ENCODE measurements around the gene NFX1. TPM values are rescaled to one million over a fixed set of nuclear protein-coding genes. Genes with fewer than 3 reads are reported as not detected.
A peak's percentile ranks its signal among the peaks of the same experiment; 100 is the strongest.

Gene NFX1
- total RNA-seq (18.5 and 21.8 TPM in 2 replicates), polyA plus RNA-seq (19.5 and 22.4 TPM in 2 replicates)

DNA sequence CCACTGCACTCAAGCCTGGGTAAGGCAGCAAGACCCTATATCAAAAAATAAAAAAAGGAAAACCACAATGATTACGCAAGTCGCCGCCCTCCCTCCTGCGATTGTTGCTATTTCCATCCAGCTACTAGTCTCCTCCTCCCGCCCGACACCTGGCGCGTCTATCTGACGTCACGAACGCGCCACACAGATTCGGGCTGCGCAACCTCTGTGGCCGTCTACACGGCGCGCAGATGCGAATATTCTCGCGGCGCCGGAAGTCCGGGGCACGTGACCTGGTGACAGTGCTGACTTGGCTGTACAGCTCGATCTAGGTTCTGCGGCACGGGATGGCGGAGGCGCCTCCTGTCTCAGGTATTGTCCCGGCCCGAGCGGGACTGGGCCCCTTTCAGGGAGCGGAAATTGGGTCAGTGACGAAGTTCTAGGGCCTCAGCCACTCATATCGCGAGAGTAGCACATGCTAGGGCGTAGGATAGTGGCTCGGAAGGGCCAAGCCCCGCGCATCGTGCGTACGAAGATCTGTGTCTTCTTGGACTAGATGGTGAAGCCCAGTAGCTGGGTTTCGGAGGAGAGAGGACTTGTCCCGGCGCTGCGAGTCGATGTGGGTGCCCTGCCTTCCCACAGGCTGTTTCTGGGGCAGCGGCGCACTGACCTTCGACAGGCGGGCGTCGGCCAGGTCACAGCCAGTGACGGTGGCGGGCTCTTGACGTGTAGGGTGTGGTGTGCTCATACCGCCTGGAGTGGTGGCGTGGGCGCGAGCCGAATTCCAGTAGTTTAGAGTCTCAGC is at the start of gene NFX1:
TSS of gene NFX1 (plus strand) at position 270 of the 784 bp plus-strand sequence. CDS start at position 327, 57 bp downstream.
- under 1% methylated on average over 63 of the region's 63 CpGs for WGBS (ENCODE audit: low lambda C conversion rate, missing lambda C conversion rate)
- peak; percentile 99 for DNase-seq (ENCODE audit: low spot score)
- TF ChIP-seq, protein P1, sequence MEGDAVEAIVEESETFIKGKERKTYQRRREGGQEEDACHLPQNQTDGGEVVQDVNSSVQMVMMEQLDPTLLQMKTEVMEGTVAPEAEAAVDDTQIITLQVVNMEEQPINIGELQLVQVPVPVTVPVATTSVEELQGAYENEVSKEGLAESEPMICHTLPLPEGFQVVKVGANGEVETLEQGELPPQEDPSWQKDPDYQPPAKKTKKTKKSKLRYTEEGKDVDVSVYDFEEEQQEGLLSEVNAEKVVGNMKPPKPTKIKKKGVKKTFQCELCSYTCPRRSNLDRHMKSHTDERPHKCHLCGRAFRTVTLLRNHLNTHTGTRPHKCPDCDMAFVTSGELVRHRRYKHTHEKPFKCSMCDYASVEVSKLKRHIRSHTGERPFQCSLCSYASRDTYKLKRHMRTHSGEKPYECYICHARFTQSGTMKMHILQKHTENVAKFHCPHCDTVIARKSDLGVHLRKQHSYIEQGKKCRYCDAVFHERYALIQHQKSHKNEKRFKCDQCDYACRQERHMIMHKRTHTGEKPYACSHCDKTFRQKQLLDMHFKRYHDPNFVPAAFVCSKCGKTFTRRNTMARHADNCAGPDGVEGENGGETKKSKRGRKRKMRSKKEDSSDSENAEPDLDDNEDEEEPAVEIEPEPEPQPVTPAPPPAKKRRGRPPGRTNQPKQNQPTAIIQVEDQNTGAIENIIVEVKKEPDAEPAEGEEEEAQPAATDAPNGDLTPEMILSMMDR (IDR thresholded peaks at IDR 0.05; ENCODE audit: poor library complexity) = no peak
- no peak for TF ChIP-seq EZH2phosphoT487 (IDR thresholded peaks at IDR 0.05; ENCODE audit: low read depth, severe bottlenecking, unreplicated experiment)
- Histone ChIP-seq H3K36me3 (replicated peaks; ENCODE audit: insufficient read depth, low read depth) (no peaks in the 10 kb centered on the region), H3K9me2 (replicated peaks; ENCODE audit: insufficient read depth) (no peaks in the 10 kb centered on the region), H2AFZ (peak within 1 kb of the TSS; percentile 48), H3K9me3 (ENCODE audit: low read depth) (no peaks in the 10 kb centered on the region), H3K27me3 (no peaks in the 10 kb centered on the region), H3K4me2 (peak within 1 kb of the TSS; percentile 83), H3K27ac (peak within 1 kb of the TSS; percentile 99), H3K4me3 (peak within 1 kb of the TSS; percentile 50), H4K20me1 (ENCODE audit: insufficient read depth, poor library complexity, severe bottlenecking) (no peaks in the 10 kb centered on the region), H3K79me2 (peaks cover 43% of the 10 kb centered on the region), H3K4me1 (ENCODE audit: insufficient read depth) (peaks cover 20% of the 10 kb centered on the region)

DNA sequence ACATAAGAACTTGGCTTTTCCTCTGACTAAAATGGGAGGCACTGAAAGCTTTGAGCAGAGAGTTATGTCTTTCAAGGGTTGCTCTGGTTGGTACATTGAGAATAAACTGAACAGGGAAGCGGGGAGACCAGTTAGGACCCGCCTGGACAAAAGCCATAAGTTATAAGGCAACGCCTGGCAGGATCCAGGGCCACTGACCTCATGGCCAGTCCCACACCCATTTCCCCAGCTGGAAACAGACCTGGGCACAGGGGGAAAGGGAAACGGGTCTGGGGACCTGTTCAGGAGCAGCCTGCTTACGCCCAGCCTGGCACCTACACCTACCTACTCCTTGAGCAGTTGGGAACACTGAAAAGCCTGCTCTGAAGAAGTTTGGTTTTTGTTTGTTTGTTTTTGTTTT is 49.0 kb upstream of the NFX1 start:
- Histone ChIP-seq H3K79me2 (no peaks in the 10 kb centered on the region), H3K36me3 (replicated peaks; ENCODE audit: insufficient read depth, low read depth) (no peaks in the 10 kb centered on the region), H3K9me2 (replicated peaks; ENCODE audit: insufficient read depth) (no peaks in the 10 kb centered on the region), H4K20me1 (ENCODE audit: insufficient read depth, poor library complexity, severe bottlenecking) (no peaks in the 10 kb centered on the region), H3K4me1 (ENCODE audit: insufficient read depth) (peaks cover 9% of the 10 kb centered on the region), H3K27me3 (no peaks in the 10 kb centered on the region), H3K4me3 (no peak overlapping the region), H3K27ac (no peak overlapping the region), H2AFZ (no peak overlapping the region), H3K9me3 (ENCODE audit: low read depth) (no peaks in the 10 kb centered on the region), H3K4me2 (no peak overlapping the region)
- 92% methylated on average over 5 of the region's 5 CpGs for WGBS (ENCODE audit: low lambda C conversion rate, missing lambda C conversion rate)
- TF ChIP-seq, protein P1 (IDR thresholded peaks at IDR 0.05; ENCODE audit: poor library complexity) = no peak
- TF ChIP-seq EZH2 (IDR thresholded peaks at IDR 0.05; ENCODE audit: borderline replicate concordance) (no peak), EZH2phosphoT487 (IDR thresholded peaks at IDR 0.05; ENCODE audit: low read depth, severe bottlenecking, unreplicated experiment) (no peak)
- no peak for DNase-seq (ENCODE audit: low spot score)

DNA sequence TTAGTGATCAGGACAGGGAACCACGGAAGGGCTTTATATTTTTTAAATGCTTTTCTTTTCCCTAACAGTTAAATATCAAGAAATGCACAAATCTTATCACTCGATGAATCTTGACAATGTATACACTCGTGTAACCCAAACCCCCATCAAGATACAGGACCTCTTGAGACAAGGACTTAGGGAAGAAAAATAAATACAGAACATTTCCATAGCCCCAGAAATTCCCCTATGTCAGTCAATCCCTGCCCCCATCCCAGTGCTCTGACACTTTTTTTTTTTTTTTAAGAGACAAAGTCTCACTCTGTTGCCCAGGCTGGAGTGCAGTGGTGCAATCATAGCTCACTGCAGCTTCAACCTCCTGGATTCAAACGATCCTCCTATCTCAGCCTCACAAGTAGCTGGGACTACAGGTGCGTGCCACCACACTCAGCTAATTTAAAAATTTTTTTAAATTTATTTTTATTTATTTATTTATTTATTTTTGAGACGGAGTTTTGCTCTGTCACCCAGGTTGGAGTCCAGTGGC is 47.6 kb upstream of the NFX1 start:
- no peak for DNase-seq (ENCODE audit: low spot score)
- TF ChIP-seq, protein P1 (IDR thresholded peaks at IDR 0.05; ENCODE audit: poor library complexity) = no peak
- TF ChIP-seq EZH2 (IDR thresholded peaks at IDR 0.05; ENCODE audit: borderline replicate concordance) (no peak), EZH2phosphoT487 (IDR thresholded peaks at IDR 0.05; ENCODE audit: low read depth, severe bottlenecking, unreplicated experiment) (no peak)
- H4K20me1 ChIP-seq (ENCODE audit: insufficient read depth, poor library complexity, severe bottlenecking) = no peaks in the 10 kb centered on the region
- no peak overlapping the region for H3K27ac ChIP-seq
- H3K4me2 ChIP-seq = no peak overlapping the region
- H3K27me3 ChIP-seq = no peaks in the 10 kb centered on the region
- H3K4me1 ChIP-seq (ENCODE audit: insufficient read depth) = peaks cover 9% of the 10 kb centered on the region
- H3K9me2 ChIP-seq (replicated peaks; ENCODE audit: insufficient read depth) = no peaks in the 10 kb centered on the region
- no peaks in the 10 kb centered on the region for H3K9me3 ChIP-seq (ENCODE audit: low read depth)
- H3K4me3 ChIP-seq = no peak overlapping the region
- H2AFZ ChIP-seq = no peak overlapping the region
- WGBS (ENCODE audit: low lambda C conversion rate, missing lambda C conversion rate) = 88% methylated on average over 6 of the region's 6 CpGs
- H3K36me3 ChIP-seq (replicated peaks; ENCODE audit: insufficient read depth, low read depth) = no peaks in the 10 kb centered on the region
- no peaks in the 10 kb centered on the region for H3K79me2 ChIP-seq

All from hepatocyte (in vitro differentiated cells).